HCEC 1CT (cell line): ENCODE data around the gene TSPEAR.

ENCODE experiments used
- DNase-seq: peaks from one replicate; pipeline ENCODE4 v3.0.0-alpha.2; 2017

TSPEAR gene

GRCh38 chr21:44537930-44538911 is 173.2 kb downstream of the TSPEAR start:
- DNase-seq: no peak

DNA sequence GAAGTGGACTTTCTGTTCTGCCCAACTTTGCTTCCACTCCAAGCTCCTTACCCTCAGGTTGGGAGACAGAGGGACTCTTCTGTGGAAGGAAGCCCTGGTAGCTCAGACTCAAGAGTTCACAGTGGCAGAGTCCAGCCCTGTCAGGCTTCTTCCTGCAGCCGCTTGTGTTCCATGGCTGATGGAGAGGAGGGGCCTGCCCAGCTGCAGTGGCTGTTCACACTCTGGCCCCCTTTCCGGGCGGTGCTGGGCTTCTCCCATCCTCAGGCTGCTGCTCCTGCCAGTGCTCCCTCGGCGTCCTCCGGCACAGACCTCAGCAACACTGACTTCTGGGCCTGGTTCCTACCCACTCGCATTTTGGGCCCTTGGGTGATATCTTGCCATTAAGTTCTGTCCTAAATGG is 175.4 kb downstream of the TSPEAR start:
- no peak for DNase-seq

DNA sequence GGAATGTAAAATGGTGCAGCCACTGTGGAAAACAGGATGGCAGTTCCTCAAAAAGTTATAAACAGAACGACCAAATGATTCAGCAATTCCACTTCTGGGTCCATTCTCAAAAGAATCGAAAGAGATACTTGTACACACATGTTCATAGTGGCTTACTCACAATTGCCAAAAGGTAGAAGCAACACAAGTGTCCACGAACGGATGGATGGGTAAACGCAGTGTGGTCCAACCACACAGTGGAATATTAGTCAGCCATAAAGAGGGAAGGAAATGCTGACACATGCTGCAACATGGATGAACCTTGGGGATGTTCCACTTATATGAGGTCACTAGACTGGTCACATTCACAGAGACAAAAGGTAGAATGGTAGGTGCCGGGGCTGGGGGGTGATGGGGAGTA is 176.7 kb downstream of the TSPEAR start:
- DNase-seq: no peak

- DNase-seq: no peak
Measured at GRCh38 chr21:44533891-44534627, 177.3 kb downstream of the TSPEAR start.

GRCh38 chr21:44533121-44533890 is 178.1 kb downstream of the TSPEAR start:
- no peak for DNase-seq

- no peak for DNase-seq
Measured at GRCh38 chr21:44532712-44533111, 178.7 kb downstream of the TSPEAR start.

DNA sequence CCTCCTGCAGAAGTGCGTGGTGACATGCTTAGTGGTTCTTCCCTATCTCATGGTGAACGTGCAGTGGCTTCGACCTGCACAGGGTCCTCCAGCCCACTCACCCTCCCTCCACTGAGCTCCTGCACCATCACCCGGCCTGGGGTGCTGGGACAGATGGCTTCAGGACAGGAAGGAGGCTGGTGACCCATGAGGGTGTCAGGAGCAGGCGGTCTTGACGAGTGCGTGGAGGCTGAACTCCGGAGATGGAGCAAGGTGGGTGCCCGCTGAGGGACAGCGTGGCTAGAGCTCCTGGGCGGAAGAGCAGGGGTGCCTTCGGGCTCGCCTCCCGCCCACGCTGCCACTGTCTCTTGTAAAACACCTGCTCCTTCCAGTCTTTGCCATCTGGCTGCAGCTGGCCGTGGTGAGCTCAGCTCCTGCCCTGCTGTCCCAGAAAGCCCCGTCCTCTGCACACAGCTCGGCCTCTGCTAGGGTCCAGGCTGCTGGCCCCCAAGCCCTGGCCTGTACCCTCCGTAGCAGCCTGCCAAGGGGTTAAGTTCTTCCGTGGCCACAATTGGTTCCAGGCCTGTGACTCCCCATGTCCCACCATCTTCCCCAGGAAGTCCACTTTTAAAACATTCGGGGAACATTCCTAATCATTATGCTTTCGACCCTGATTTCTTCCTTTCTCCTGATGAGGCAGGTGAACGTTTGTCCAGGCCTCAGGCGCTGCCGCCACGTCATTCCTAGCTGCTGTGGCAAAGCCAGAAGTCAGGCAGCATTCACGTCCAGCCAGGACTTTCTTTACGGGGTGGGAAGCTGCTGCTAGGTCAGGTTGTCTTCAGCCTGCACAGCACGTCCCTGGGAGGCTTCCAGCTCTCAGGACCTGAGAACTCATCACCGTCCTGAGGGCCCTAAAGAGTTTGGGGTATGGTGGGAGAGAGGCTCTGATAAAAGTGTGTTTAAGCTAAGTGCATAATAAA is 179.5 kb downstream of the TSPEAR start:
- DNase-seq: no peak

- DNase-seq: no peak
Measured at GRCh38 chr21:44530903-44531605, 180.3 kb downstream of the TSPEAR start.

DNA sequence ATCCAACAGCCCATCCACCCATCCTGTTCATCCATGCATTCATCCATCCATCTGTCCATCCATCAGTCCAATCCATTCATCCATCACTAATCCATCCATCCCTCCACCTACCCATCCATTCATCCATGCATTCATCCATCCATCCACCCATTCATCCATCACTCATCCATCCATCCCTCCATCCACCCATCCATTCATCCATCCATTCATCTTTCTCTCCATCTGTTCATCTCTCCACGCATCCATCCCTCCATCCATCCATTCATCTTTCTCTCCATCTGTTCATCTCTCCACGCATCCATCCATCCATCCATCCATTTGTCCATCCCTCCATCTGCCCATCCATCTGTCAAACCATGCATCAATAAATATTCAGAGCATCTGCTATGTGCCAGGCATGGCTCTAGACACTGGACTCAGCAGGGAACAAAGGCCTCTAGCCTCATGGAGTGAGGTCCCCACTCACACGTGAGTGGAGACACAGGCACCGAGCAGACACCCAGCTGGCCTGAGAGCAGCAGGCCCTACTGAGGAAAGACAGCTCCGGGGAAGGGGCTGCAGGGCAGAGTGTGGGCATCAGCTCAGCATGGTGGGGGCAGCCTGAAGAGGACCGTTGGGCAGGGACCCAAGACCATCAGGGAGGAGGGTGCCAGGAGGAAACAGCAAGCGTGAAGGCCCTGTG is 181.0 kb downstream of the TSPEAR start:
- no peak for DNase-seq

DNA sequence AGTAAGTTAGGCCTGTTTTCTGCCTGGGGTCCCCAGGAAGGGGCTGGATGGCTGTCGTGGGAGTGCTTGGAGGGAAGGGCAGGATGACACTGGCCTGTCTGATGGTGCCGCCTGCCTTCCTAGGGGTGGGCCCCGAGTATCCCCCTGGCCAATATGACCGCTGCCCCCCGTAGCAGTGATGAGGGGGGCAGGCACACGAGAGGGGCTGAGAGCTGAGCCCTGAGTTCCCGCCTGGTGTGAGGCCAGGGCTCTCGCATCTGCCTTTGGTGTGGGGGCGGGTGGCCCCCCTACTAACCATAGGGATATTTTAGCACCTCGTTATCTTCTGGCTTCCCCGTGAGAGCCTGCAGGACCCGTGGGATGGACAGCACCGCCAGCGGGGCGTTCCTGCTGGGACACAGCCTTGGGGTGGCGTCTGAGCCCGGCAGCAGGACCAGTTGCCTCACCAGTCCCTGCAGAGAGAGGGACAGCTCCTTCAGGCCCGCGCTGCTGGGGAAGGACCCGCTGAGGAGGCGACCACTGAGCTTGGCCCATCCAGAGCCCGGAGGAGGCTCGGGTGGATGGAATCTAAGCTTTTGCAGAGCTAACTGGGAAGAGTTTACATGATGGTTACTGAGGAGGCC is 181.8 kb downstream of the TSPEAR start:
- no peak for DNase-seq

DNA sequence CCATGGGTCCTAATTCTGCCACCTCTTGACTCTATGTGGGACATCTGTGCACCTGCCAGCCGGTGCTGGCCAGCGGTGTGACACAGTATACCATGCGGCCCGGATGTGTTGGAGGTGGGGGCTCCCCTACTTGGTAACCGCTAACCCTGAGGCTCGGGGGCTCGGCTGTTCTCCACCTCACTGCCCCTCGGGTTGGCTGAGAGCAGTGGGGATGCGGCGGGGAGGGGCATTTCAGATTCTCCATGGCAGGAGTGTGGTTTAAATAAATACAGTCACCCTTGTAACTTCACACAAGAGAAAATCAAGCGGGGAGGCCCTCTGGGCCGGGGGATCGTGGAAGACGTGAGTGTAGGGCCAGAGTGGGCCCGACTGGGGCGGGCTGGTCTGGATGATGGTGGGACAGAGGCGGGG is 182.4 kb downstream of the TSPEAR start:
- DNase-seq: no peak

DNA sequence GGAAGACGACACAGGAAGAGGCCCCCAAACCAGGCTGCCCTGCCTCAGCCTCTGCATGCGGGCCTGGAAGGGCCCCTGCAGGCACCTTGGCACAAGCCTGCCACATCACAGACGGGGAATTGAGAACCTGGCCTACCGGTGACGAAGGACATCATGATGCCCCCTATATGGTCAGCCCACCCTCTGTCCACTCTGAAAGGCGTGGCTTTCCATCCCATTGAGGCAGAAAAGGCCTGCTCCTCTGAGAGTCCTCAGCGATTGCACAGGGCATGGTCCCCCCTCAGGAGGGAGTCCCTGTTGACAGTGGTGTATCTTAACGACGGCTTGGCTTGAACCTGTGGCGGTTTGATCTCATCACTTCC is 182.8 kb downstream of the TSPEAR start:
- DNase-seq: no peak

DNA sequence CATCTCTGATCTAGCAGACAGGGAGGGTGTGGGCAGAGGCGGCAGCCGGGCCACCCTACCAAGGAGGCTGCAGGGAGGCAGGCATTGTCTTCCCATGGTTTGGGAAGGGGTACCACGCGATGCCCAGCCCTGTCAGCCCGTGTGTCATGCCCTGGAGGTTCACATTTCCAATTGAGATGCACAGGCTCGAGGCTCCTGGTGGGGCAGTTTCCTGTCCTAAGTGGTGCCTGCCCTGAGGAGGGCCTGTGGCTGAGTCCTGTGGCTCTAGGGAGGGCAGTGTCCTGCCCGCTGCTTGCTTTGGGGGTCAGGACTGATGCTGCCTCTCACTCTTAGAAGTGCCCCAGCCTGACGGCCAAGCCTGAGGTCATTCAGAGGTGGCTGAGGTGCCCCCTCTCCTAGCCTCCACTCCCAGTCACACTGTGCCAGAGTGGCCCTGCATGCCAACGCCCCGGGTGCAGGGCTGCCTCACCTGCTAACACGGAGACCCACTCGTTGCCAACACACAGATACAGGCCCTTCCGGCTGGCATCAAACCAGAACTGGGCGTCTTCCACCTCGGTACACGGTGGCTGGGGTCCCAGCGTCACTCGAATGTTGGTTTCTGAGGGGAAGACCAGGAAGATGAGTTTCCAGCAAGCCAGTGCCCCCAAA is 183.3 kb downstream of the TSPEAR start:
- no peak for DNase-seq

- DNase-seq: no peak
Measured at GRCh38 chr21:44527156-44527982, 184.0 kb downstream of the TSPEAR start.

- DNase-seq: no peak
Measured at GRCh38 chr21:44526096-44526997, 185.0 kb downstream of the TSPEAR start.

DNA sequence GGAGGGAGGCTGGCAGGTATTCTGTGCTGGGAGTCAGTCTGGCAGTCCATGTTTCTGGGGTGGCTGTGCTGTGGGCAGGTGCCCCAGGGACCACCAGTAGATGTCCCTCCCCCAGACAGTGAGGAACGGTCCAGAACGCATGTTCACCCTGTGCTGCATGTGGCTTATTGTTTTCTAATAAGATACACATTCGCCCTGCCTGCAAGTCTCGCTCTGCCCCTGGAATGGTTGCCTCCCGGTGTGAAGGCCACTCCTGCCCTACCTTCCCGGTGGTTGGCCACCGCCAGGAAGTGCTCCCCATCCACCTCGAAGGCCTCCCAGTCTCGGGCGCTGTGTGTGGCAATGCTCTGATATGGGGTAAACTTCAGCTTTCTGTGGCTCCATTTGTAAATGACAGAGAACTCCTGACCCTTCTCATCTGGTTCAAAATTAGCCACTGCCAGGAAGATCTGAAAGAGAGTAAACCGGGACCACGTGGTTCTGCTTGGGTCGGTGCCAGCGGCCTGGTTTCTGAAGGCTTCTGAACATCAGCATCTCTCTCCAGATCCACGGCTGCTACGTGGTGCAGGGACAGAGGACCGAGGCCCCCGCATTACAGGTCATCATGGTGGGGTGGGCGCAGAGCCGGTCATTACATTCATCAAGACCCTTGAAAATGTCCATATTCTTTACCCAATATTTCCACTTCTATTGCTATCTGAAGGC is 185.8 kb downstream of the TSPEAR start:
- DNase-seq: no peak
